ENCODE data around the gene YY1.

GRCh38 chr14:100305324-100306100 lies 66.6 kb downstream of the YY1 start:
- TF ChIP-seq POLR2A (IDR thresholded peaks at IDR 0.05; ENCODE audit: low read length) (no peak), GATA1 (IDR thresholded peaks at IDR 0.05; ENCODE audit: low read depth, low read length) (no peak)
